IPS DF 6.9 (cell line): ENCODE data around the gene SHMT2.

Source experiments
- DNase-seq: peaks from one replicate; pipeline ENCODE4 v3.0.0-alpha.2; 2013; ENCODE audit warnings: low read depth, low spot score
- H3K27ac ChIP-seq: one replicate; pipeline ENCODE4 v1.5.1; 2013; ENCODE audit warnings: low read length, control low read depth
- H3K27me3 ChIP-seq: 2 replicates; pipeline ENCODE4 v1.6.1; 2013; ENCODE audit warnings: mild to moderate bottlenecking, low read length; ENCODE audit not compliant: control insufficient read depth, insufficient read depth
- H3K36me3 ChIP-seq: 2 replicates; pipeline ENCODE4 v1.6.1; 2013; ENCODE audit warnings: low read length; ENCODE audit not compliant: control insufficient read depth, insufficient read depth
- H3K4me1 ChIP-seq: 2 replicates; pipeline ENCODE4 v1.6.1; 2013; ENCODE audit warnings: low read length; ENCODE audit not compliant: control insufficient read depth, insufficient read depth
- H3K4me3 ChIP-seq: 2 replicates; pipeline ENCODE4 v1.5.1; 2013; ENCODE audit warnings: mild to moderate bottlenecking, low read length
- H3K9me3 ChIP-seq: 2 replicates; pipeline ENCODE4 v1.6.1; 2013; ENCODE audit warnings: low read length, inconsistent platforms; ENCODE audit not compliant: control insufficient read depth, insufficient read depth
- WGBS: extraction: QIAGEN DNeasy Blood & Tissue Kit; methylation state at CpG from one replicate; pipeline ENCODE4 v1.1.7; 2013; ENCODE audit warnings: mixed read lengths, missing lambda C conversion rate; ENCODE audit not compliant: insufficient read length, insufficient coverage; 5-methylcytosine and 5-hydroxymethylcytosine counted together

SHMT2 gene

DNA sequence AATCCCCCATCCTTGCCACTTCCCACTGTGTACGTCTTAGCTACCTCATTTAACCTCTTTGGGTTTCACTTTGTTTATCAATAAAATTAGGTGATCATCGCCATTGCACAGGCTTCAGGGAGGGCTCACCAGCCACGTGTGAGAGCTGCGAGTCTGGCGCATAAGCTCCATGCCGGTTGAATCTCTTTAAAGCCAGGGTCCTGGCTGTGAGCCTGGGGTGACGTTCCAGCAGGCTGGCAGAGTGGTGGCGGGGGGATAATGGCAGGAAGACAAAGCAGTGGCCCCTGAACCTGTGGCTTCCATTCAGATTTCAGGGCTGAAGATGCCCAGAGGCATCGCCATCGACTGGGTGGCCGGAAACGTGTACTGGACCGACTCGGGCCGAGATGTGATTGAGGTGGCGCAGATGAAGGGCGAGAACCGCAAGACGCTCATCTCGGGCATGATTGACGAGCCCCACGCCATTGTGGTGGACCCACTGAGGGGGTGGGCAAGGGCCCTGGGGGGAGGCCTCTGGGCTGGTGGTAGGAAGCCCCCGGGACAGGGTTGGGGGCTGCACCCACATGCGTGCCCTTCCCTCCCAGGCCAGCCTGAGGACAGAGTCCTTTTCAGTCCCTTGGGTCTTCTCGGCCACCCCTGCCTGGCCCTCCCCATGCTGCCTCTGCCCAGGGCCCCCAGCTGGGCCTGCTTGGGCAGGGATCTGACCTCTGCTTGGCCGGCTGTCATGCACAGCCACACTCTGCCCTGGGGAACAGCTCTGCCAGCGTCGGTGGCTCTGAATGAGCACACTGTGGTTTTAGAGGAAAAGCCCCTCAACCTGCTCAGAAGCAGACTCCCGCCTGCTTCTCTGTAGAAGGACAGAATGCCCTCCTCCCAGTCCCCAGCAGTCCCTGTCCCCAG lies 21.5 kb upstream of the SHMT2 start:
- Histone ChIP-seq H3K4me1 (no peaks in the 10 kb centered on the region; the same call in 1 of the 2 replicates), H3K27me3 (no peaks in the 10 kb centered on the region), H3K9me3 (no peaks in the 10 kb centered on the region), H3K27ac (no peak overlapping the region), H3K36me3 (peaks cover 66% of the 10 kb centered on the region), H3K4me3 (no peak overlapping the region)
- WGBS, result no CpG with 5 or more reads among the region's 29 CpGs
- no peak for DNase-seq

DNA sequence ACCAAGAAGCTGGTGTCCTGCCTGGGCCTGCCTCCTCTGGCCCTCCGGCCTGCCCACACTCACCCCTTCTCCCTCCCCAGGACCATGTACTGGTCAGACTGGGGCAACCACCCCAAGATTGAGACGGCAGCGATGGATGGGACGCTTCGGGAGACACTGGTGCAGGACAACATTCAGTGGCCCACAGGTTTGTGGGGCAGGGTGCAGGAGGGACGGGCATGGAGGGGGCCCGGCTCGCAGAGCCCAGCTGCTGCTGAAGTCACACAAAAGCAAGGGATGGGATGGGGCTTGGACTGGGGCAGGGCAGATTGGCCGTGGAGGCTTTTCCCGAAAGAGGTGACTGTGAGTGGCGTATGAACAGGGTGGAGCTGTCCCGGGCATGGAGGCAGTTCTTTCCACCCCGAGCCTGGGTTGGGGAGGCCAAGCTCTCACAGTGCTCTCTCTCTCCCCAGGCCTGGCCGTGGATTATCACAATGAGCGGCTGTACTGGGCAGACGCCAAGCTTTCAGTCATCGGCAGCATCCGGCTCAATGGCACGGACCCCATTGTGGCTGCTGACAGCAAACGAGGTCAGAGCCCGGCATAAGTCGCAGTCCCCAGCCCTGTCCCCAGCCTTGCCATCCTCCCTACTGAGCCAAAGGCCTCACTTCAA lies 20.8 kb upstream of the SHMT2 start:
- peaks cover 58% of the 10 kb centered on the region for H3K36me3 ChIP-seq
- DNase-seq, result no peak
- WGBS, result no CpG with 5 or more reads among the region's 22 CpGs

DNA sequence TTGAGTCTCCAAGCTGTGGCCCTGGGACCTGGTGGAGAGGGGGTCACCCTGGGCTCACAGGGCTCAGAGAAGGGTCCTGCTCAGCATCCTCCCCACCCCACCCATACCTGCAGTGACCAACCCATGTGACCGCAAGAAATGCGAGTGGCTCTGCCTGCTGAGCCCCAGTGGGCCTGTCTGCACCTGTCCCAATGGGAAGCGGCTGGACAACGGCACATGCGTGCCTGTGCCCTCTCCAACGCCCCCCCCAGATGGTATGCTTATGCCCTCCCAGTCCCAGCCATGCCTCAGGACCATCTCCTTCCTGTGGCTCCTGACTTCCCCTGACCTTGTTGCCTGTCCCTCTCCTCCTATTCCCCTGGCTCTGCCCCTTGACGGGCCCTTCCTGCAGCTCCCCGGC lies 19.6 kb upstream of the SHMT2 start:
- H3K4me3 ChIP-seq, result no peak overlapping the region
- WGBS, result no CpG with 5 or more reads among the region's 8 CpGs
- no peak for DNase-seq
- H3K4me1 ChIP-seq, result peaks cover 8% of the 10 kb centered on the region
- peaks cover 48% of the 10 kb centered on the region for H3K36me3 ChIP-seq
- peaks cover 4% of the 10 kb centered on the region for H3K27me3 ChIP-seq
- H3K27ac ChIP-seq, result no peak overlapping the region
- H3K9me3 ChIP-seq, result no peaks in the 10 kb centered on the region

More for the DNA sequence above, 20.8 kb upstream of the SHMT2 start:
- Histone ChIP-seq H3K27me3 (no peaks in the 10 kb centered on the region), H3K4me1 (peaks cover 2% of the 10 kb centered on the region), H3K4me3 (no peak overlapping the region), H3K27ac (no peak overlapping the region), H3K9me3 (no peaks in the 10 kb centered on the region)

DNA sequence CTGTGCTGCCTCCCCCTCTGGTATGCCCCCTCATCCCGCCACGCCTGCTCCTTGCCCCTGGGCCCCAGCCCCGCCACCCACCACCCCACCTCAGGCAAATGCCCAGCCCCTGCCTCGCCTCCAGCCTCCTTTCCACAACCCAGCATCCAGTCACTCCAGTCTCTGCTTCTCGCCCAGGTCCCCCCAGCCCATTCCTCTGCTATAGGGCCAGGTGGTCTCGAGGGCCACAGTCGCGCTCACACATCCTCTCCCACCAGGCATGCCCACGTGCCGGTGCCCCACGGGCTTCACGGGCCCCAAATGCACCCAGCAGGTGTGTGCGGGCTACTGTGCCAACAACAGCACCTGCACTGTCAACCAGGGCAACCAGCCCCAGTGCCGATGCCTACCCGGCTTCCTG lies 19.1 kb upstream of the SHMT2 start:
- H3K27ac ChIP-seq, result no peak overlapping the region
- no peaks in the 10 kb centered on the region for H3K9me3 ChIP-seq
- no CpG with 5 or more reads among the region's 15 CpGs for WGBS
- H3K36me3 ChIP-seq, result peaks cover 43% of the 10 kb centered on the region
- H3K4me1 ChIP-seq, result peaks cover 9% of the 10 kb centered on the region
- H3K4me3 ChIP-seq, result no peak overlapping the region
- no peak for DNase-seq
- peaks cover 10% of the 10 kb centered on the region for H3K27me3 ChIP-seq

DNA sequence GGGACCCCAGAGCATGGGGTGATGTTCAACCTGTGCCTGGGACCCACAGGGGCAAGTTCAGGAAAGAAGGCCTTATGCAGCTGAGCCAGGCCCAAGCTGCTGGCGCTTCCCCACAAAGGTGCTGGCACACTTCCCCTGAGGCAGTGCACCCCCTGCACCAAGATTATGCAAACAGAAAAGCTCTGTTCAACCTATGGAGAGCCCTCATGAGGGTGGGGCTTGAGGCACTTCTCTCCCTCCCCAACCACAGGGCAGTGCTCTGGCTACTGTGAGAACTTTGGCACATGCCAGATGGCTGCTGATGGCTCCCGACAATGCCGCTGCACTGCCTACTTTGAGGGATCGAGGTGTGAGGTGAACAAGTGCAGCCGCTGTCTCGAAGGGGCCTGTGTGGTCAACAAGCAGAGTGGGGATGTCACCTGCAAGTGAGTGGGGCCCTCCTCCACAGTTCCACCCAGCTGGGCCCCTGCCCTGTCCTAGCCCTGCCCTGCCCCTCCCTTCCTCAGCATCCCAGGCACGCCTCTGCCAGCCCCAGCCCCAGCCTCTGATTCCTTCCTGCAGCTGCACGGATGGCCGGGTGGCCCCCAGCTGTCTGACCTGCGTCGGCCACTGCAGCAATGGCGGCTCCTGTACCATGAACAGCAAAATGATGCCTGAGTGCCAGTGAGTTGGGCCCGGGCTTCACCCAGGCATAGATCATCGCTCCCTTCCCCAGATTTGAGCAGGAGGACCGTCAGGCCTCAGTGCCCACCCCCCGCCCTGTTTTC lies 18.4 kb upstream of the SHMT2 start:
- DNase-seq, result no peak
- no peak overlapping the region for H3K4me3 ChIP-seq

DNA sequence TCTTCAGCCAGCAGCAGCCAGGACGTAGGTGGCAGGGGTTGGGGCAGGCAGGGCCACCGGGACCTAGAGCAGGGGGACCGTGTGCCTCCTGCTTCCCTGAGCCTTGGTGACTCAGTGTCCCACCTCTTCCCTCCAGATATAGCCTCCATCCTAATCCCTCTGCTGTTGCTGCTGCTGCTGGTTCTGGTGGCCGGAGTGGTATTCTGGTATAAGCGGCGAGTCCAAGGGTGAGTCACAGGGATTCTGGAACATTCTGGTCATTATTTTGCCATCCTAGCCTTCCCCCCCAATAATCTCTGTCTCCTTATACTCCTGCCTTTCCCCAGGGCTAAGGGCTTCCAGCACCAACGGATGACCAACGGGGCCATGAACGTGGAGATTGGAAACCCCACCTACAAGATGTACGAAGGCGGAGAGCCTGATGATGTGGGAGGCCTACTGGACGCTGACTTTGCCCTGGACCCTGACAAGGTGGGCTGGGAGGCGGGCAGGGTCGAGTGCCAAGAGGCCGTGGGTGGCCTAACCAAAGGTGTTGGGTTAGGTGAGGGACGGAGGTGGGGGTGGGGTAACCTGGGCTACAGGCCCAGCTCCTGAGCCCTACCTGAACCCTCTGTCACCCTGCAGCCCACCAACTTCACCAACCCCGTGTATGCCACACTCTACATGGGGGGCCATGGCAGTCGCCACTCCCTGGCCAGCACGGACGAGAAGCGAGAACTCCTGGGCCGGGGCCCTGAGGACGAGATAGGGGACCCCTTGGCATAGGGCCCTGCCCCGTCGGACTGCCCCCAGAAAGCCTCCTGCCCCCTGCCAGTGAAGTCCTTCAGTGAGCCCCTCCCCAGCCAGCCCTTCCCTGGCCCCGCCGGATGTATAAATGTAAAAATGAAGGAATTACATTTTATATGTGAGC lies 17.5 kb upstream of the SHMT2 start:
- H3K27ac ChIP-seq, result no peak overlapping the region
- H3K27me3 ChIP-seq, result peaks cover 18% of the 10 kb centered on the region
- WGBS, result no CpG with 5 or more reads among the region's 27 CpGs
- no peak overlapping the region for H3K4me3 ChIP-seq
- H3K36me3 ChIP-seq, result peaks cover 31% of the 10 kb centered on the region
- no peak for DNase-seq
- no peaks in the 10 kb centered on the region for H3K9me3 ChIP-seq
- H3K4me1 ChIP-seq, result peaks cover 10% of the 10 kb centered on the region

More for the DNA sequence above, 18.4 kb upstream of the SHMT2 start:
- peaks cover 16% of the 10 kb centered on the region for H3K27me3 ChIP-seq
- peaks cover 37% of the 10 kb centered on the region for H3K36me3 ChIP-seq
- H3K9me3 ChIP-seq, result no peaks in the 10 kb centered on the region
- no peak overlapping the region for H3K27ac ChIP-seq
- H3K4me1 ChIP-seq, result peaks cover 10% of the 10 kb centered on the region
- no CpG with 5 or more reads among the region's 16 CpGs for WGBS

DNA sequence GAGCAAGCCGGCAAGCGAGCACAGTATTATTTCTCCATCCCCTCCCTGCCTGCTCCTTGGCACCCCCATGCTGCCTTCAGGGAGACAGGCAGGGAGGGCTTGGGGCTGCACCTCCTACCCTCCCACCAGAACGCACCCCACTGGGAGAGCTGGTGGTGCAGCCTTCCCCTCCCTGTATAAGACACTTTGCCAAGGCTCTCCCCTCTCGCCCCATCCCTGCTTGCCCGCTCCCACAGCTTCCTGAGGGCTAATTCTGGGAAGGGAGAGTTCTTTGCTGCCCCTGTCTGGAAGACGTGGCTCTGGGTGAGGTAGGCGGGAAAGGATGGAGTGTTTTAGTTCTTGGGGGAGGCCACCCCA lies 16.8 kb upstream of the SHMT2 start:
- H3K9me3 ChIP-seq, result no peaks in the 10 kb centered on the region
- H3K27me3 ChIP-seq, result peaks cover 24% of the 10 kb centered on the region
- DNase-seq, result no peak
- H3K36me3 ChIP-seq, result peaks cover 31% of the 10 kb centered on the region
- WGBS, result no CpG with 5 or more reads among the region's 7 CpGs
- peaks cover 14% of the 10 kb centered on the region for H3K4me1 ChIP-seq
- H3K4me3 ChIP-seq, result no peak overlapping the region
- no peak overlapping the region for H3K27ac ChIP-seq

DNA sequence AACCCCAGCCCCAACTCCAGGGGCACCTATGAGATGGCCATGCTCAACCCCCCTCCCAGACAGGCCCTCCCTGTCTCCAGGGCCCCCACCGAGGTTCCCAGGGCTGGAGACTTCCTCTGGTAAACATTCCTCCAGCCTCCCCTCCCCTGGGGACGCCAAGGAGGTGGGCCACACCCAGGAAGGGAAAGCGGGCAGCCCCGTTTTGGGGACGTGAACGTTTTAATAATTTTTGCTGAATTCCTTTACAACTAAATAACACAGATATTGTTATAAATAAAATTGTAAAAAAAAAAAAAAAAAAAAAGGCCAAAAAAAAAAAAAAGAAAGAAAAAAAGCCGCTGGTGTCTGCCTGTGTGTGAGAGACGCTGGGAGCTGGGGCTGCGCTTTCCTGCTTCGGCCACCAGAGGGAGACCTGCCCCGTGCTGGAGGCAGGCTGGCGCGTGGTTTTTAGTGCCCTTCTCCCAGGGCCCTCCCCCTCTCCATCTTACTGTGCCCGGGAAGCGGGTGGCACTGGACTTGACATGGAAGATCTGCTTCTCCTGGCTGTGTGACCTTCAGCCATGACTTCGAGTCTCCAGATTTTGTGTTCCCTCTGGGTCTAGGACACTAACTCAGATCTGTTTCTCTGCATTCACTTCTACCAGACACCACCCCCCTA lies 16.3 kb upstream of the SHMT2 start:
- H3K9me3 ChIP-seq, result no peaks in the 10 kb centered on the region
- peaks cover 29% of the 10 kb centered on the region for H3K27me3 ChIP-seq
- no peak overlapping the region for H3K4me3 ChIP-seq
- H3K4me1 ChIP-seq, result peaks cover 14% of the 10 kb centered on the region
- WGBS, result no CpG with 5 or more reads among the region's 16 CpGs
- H3K27ac ChIP-seq, result no peak overlapping the region
- DNase-seq, result no peak
- H3K36me3 ChIP-seq, result peaks cover 31% of the 10 kb centered on the region

DNA sequence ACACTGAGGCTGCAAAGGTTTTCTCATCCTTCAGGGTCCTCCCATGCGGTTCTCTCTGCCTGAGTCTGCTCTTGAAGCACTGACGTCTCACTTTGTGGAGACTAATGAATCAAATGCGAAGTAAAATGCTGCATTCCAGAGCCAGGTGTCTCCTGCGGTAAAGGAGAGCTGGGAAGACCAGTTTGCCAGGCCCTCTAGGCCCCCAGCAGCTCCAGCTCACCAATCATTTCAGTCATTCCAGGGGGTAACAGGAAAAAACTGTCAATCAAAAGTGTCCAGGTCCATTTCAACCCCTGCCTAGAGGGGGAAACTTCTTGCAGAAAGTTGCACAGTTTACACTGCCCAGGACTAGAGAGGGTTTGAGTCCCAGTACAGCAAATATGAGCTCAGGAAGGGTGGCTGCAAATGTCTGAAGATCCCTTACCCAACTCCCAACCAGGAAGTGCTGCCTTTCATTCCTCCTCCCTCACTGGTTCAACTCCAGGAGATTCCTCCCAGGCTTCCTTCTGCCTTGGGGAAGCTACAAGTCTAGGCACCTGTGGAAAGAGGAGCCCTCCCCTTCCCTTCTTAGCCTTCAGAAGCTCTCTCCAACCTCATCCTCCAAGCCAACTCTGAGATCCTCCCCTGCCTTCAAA lies 15.6 kb upstream of the SHMT2 start:
- peaks cover 36% of the 10 kb centered on the region for H3K27me3 ChIP-seq
- no peaks in the 10 kb centered on the region for H3K9me3 ChIP-seq
- peaks cover 27% of the 10 kb centered on the region for H3K36me3 ChIP-seq
- no CpG with 5 or more reads among the region's 4 CpGs for WGBS
- DNase-seq, result no peak
- no peak overlapping the region for H3K4me3 ChIP-seq
- H3K4me1 ChIP-seq, result peaks cover 14% of the 10 kb centered on the region
- H3K27ac ChIP-seq, result no peak overlapping the region
